HCT116 (cell line): ENCODE measurements around the gene RIPOR1. TPM values are rescaled to one million over a fixed set of nuclear protein-coding genes. Genes with fewer than 3 reads are reported as not detected.

ENCODE experiments used
- ATAC-seq: fragments of 200-7000 bp; cut with Tn5 transposase; 2 replicates; pipeline ENCODE4 v1.9.1; 2020; ENCODE audit warnings: mild to moderate bottlenecking, moderate library complexity
- BruUV-seq: library from RNA; stranded (reverse); fragments of 400-500 nt; replicated peaks from 2 replicates; lab custom pipeline; 2021; lab: Mats Ljungman, UMichigan
- CTCF ChIA-PET: fragments of 300-600 bp; sonication (Branson Sonifier 250); formaldehyde crosslinking; loops from one replicate; lab custom pipeline; 2021; ENCODE audit warnings: antibody characterized with exemption; lab: Charles Lee
- POLR2A ChIA-PET: fragments of 300-600, 350-600 bp; sonication (Branson Sonifier 250); formaldehyde crosslinking; loops from one replicate; lab custom pipeline; 2021; ENCODE audit warnings: antibody characterized with exemption; lab: Charles Lee
- RAD21 ChIA-PET, 2 experiments: fragments of 300-600 bp; sonication (Branson Sonifier 250); formaldehyde crosslinking; loops; one replicate each; lab custom pipeline; 2023; ENCODE audit warnings: low total read pairs in 2 of 2; ENCODE audit not compliant: uncharacterized antibody in 2 of 2, unreplicated experiment in 2 of 2, low non-redundant PET in 1 of 2; lab: Charles Lee
- DNase-seq: peaks from one replicate; pipeline ENCODE4 v3.0.0-alpha.2; 2010; ENCODE audit warnings: low read depth, low spot score
- H2AFZ ChIP-seq: fragments of 200-600 bp; shearing (Covaris generic), sonication (generic); 2 replicates; pipeline ENCODE4 v1.6.1; 2017; ENCODE audit warnings: low read depth, mixed run types, mixed read lengths, antibody characterized with exemption, low read length; ENCODE audit not compliant: poor library complexity, severe bottlenecking
- H3K27ac ChIP-seq: 2 replicates; pipeline ENCODE4 v1.5.1; 2012; ENCODE audit warnings: low read depth, low read length
- H3K27me3 ChIP-seq: fragments of 200-600 bp; sonication (generic); 2 replicates; pipeline ENCODE4 v1.6.1; 2016; ENCODE audit warnings: mixed run types, low read length, mixed read lengths; ENCODE audit not compliant: insufficient read depth
- H3K36me3 ChIP-seq, 2 experiments: fragments of 200-500 bp in 1 of 2; fragments of 200-600 bp in 1 of 2; sonication (Bioruptor generic) in 1 of 2; sonication (generic) in 1 of 2; 2 replicates each; pipeline versions ENCODE4 v1.5.1 to v1.6.1; 2014 to 2016; ENCODE audit warnings: low read length in 2 of 2, inconsistent platforms in 1 of 2, mixed read lengths in 1 of 2, mixed run types in 1 of 2; ENCODE audit not compliant: insufficient read depth in 2 of 2, control insufficient read depth in 1 of 2
- H3K4me1 ChIP-seq, 2 experiments: fragments of 200-600 bp in 1 of 2; sonication (generic) in 1 of 2; 2 replicates each; pipeline versions ENCODE4 v1.5.1 to v1.6.1; 2012 to 2017; ENCODE audit warnings: low read length in 2 of 2, inconsistent platforms in 1 of 2, mild to moderate bottlenecking in 1 of 2, mixed read lengths in 1 of 2, mixed run types in 1 of 2, moderate library complexity in 1 of 2; ENCODE audit not compliant: insufficient read depth in 2 of 2, control insufficient read depth in 1 of 2
- H3K4me2 ChIP-seq: fragments of 200-600 bp; sonication (generic); 2 replicates; pipeline ENCODE4 v1.6.1; 2017; ENCODE audit warnings: mixed run types, low read length, mixed read lengths
- H3K4me3 ChIP-seq, 2 experiments: fragments of 200-600 bp in 1 of 2; sonication (generic) in 1 of 2; replicated peaks in 1 of 2; 2 replicates each; pipeline ENCODE4 v1.5.1; 2011 to 2016; ENCODE audit warnings: low read length in 2 of 2, control low read depth in 1 of 2, low read depth in 1 of 2, mild to moderate bottlenecking in 1 of 2, mixed read lengths in 1 of 2, mixed run types in 1 of 2
- H3K79me2 ChIP-seq: fragments of 200-600 bp; sonication (generic); 2 replicates; pipeline ENCODE4 v1.6.1; 2017; ENCODE audit warnings: mild to moderate bottlenecking, mixed run types, low read length, moderate library complexity, mixed read lengths; ENCODE audit not compliant: insufficient read depth
- H3K9ac ChIP-seq: fragments of 200-600 bp; sonication (generic); 2 replicates; pipeline ENCODE4 v1.6.1; 2016; ENCODE audit warnings: low read length, mixed read lengths
- H3K9me2 ChIP-seq: fragments of 200-600 bp; sonication (generic), shearing (Covaris generic); 2 replicates; pipeline ENCODE4 v1.6.1; 2017; ENCODE audit warnings: mixed run types, mild to moderate bottlenecking, moderate library complexity; ENCODE audit not compliant: insufficient read depth
- H3K9me3 ChIP-seq, 2 experiments: fragments of 200-500 bp in 1 of 2; fragments of 200-600 bp in 1 of 2; sonication (Bioruptor generic) in 1 of 2; sonication (generic) in 1 of 2; 2 replicates each; pipeline ENCODE4 v1.6.1; 2014 to 2017; ENCODE audit warnings: low read length in 2 of 2, mixed read lengths in 2 of 2, inconsistent platforms in 1 of 2, low read depth in 1 of 2, mild to moderate bottlenecking in 1 of 2, mixed run types in 1 of 2, moderate library complexity in 1 of 2; ENCODE audit not compliant: control insufficient read depth in 1 of 2, insufficient read depth in 1 of 2
- H4K20me1 ChIP-seq: fragments of 200-600 bp; sonication (generic), shearing (Covaris generic); 2 replicates; pipeline ENCODE4 v1.6.1; 2017; ENCODE audit warnings: mixed run types, mild to moderate bottlenecking, moderate library complexity; ENCODE audit not compliant: insufficient read depth
- ATF3 ChIP-seq: IDR thresholded peaks from 2 replicates; pipeline ENCODE4 v1.6.1; 2012
- CBX3 ChIP-seq: IDR thresholded peaks from 2 replicates; pipeline ENCODE4 v1.6.1; 2012; ENCODE audit warnings: low read depth
- CTCF ChIP-seq, 3 experiments: fragments of 200-600 bp in 1 of 3; sonication (generic) in 1 of 3; IDR thresholded peaks in 2 of 3; conservative IDR thresholded peaks in 1 of 3; 2 replicates each; pipeline ENCODE4 v1.5.1; 2012 to 2017; ENCODE audit warnings: low read depth in 2 of 3, low read length in 2 of 3, antibody characterized with exemption in 1 of 3, borderline replicate concordance in 1 of 3, control low read depth in 1 of 3, mild to moderate bottlenecking in 1 of 3, mixed read lengths in 1 of 3, mixed run types in 1 of 3, moderate library complexity in 1 of 3; ENCODE audit not compliant: insufficient read depth in 1 of 3
- EGR1 ChIP-seq: IDR thresholded peaks from 2 replicates; pipeline ENCODE4 v1.6.1; 2012; ENCODE audit warnings: low read depth
- EZH2 ChIP-seq: fragments of 200-600 bp; sonication (generic); IDR thresholded peaks from 2 replicates; pipeline ENCODE4 v1.6.1; 2017; ENCODE audit warnings: antibody characterized with exemption, mixed run types
- EZH2phosphoT487 ChIP-seq: fragments of 200-600 bp; IDR thresholded peaks from 2 replicates; pipeline ENCODE4 v1.6.1; 2018; ENCODE audit warnings: antibody characterized with exemption, borderline replicate concordance
- FOSL1 ChIP-seq: IDR thresholded peaks from 2 replicates; pipeline ENCODE4 v1.6.1; 2012; ENCODE audit warnings: low read depth
- JUND ChIP-seq: IDR thresholded peaks from 2 replicates; pipeline ENCODE4 v1.6.1; 2012
- POLR2AphosphoS5 ChIP-seq: IDR thresholded peaks from 2 replicates; pipeline ENCODE4 v1.6.1; 2011; ENCODE audit warnings: mild to moderate bottlenecking, low read depth, low read length, moderate library complexity
- RAD21 ChIP-seq: IDR thresholded peaks from 2 replicates; pipeline ENCODE4 v1.6.1; 2012; ENCODE audit warnings: low read depth, mild to moderate bottlenecking
- REST ChIP-seq: IDR thresholded peaks from 2 replicates; pipeline ENCODE4 v1.6.1; 2012; ENCODE audit warnings: low read depth
- SIN3A ChIP-seq: IDR thresholded peaks from 2 replicates; pipeline ENCODE4 v1.6.1; 2012; ENCODE audit warnings: low read depth
- SP1 ChIP-seq: IDR thresholded peaks from 2 replicates; pipeline ENCODE4 v1.6.1; 2012; ENCODE audit warnings: low read depth
- SRF ChIP-seq: IDR thresholded peaks from 2 replicates; pipeline ENCODE4 v1.6.1; 2012; ENCODE audit warnings: low read depth
- YY1 ChIP-seq: IDR thresholded peaks from 2 replicates; pipeline ENCODE4 v1.6.1; 2011; ENCODE audit warnings: low read length, low read depth, moderate library complexity, mild to moderate bottlenecking; ENCODE audit not compliant: insufficient replicate concordance; ENCODE audit errors: extremely low read depth
- ZBTB33 ChIP-seq: IDR thresholded peaks from 2 replicates; pipeline ENCODE4 v1.6.1; 2011; ENCODE audit warnings: mild to moderate bottlenecking, low read length, moderate library complexity; ENCODE audit not compliant: insufficient replicate concordance; ENCODE audit errors: extremely low read depth
- ZFX ChIP-seq: fragments of 450-650 bp; IDR thresholded peaks from 2 replicates; pipeline ENCODE4 v1.6.1; 2017
- ZNF274 ChIP-seq: fragments of 200-500 bp; sonication (Bioruptor generic); IDR thresholded peaks from 2 replicates; pipeline ENCODE4 v1.6.1; 2014; ENCODE audit warnings: mild to moderate bottlenecking, low read depth, low read length, inconsistent platforms
- intact Hi-C: fragments of 100-400 bp; cut with micrococcal nuclease; formaldehyde crosslinking; loops from 2 replicates; pipeline ENCODE4 v1.10.0; 2022
- total RNA-seq: library from RNA; stranded (reverse); gene quantifications from one replicate; pipeline ENCODE4 v1.2.1, GENCODE V29; 2021; ENCODE audit not compliant: unreplicated experiment

Gene RIPOR1
- total RNA-seq, 1 experiment from 2014 or later = 60.0 TPM

GRCh38 chr16:67547423-67548264 is 19.0 kb downstream of the RIPOR1 start:
- ATAC-seq = no peak
- BruUV-seq = no TSS peak
- TF ChIP-seq JUND (no peak), ZNF274 (no peak), RAD21 (no peak), EZH2phosphoT487 (no peak), REST (no peak), ATF3 (no peak), ZBTB33 (no peak), YY1 (no peak), CBX3 (no peak), POLR2AphosphoS5 (no peak), EGR1 (no peak), ZFX (no peak), CTCF (IDR thresholded peaks at IDR 0.05 in 2 of 3, conservative IDR thresholded peaks at IDR 0.05 in 1 of 3; ENCODE audit: borderline replicate concordance in 1 of 3, insufficient read depth in 1 of 3, low read depth in 2 of 3, low read length in 2 of 3) (no peak), SRF (no peak), FOSL1 (no peak), SIN3A (no peak), EZH2 (no peak), SP1 (no peak)

More at GRCh38 chr16:67547423-67548264, 19.0 kb downstream of the RIPOR1 start:
- no peak overlapping the region for H3K4me2 ChIP-seq
- no peak overlapping the region for H3K4me3 ChIP-seq
- H3K9me3 ChIP-seq = no peaks in the 10 kb centered on the region
- ChIA-PET POLR2A (interaction anchor here (0.8 to 1.4 kb wide), 2 partner anchors 8 to 14 kb away, joined by 4 to 5 read pairs; partner anchors contain the start of gene CTCF), RAD21 (interaction anchor here (0.6 to 1.2 kb wide), 2 partner anchors 14 to 25 kb away, joined by 4 read pairs; partner anchors contain the start of gene CTCF (in 1 of the 2)), CTCF (interaction anchor here (0.8 to 2.5 kb wide), 13 partner anchors 9 to 269 kb away, joined by 3 to 21 read pairs (median 6); partner anchors contain the start of genes ACD, C16orf86, CTCF and ENKD1)
- H3K36me3 ChIP-seq = peaks cover 0 to 3% of the 10 kb centered on the region in 2 experiments; a peak in 1 of 4 replicates
- no peaks in the 10 kb centered on the region for H3K79me2 ChIP-seq
- H4K20me1 ChIP-seq = no peaks in the 10 kb centered on the region
- DNase-seq = no peak
- no peak overlapping the region for H2AFZ ChIP-seq
- intact Hi-C loops = loop anchor here (1.0 kb wide), 3 partner anchors 53 to 121 kb away; no protein-coding TSS in a partner anchor
- no peak overlapping the region for H3K9ac ChIP-seq
- no peaks in the 10 kb centered on the region for H3K9me2 ChIP-seq
- no peaks in the 10 kb centered on the region for H3K27me3 ChIP-seq
- peaks cover 0 to 7% of the 10 kb centered on the region in 2 experiments; a peak in 2 of 4 replicates for H3K4me1 ChIP-seq
- H3K27ac ChIP-seq = no peak overlapping the region
